ENCODE results near the gene TGIF1.
"Not testable (repeated sequence)": the region's sequence is repeated elsewhere in the genome, so short reads cannot be mapped to it uniquely, and the experiment has no call there.

Gene TGIF1
- total RNA-seq = 81.8 reads per million, percentile 78 among the genes with 10 or more reads in this experiment

GRCh38 chr18:3450012-3450798, at the start of gene TGIF1:
TSS of gene TGIF1 (plus strand) at chr18:3450172. CDS start at chr18:3450490, 318 bp downstream.
- peak; percentile 78 for DNase-seq

- DNase-seq = no peak
These were observed 49.2 kb upstream of the TGIF1 start for GRCh38 chr18:3400567-3401296.

- no peak for DNase-seq
These were observed 48.0 kb upstream of the TGIF1 start for GRCh38 chr18:3401669-3402620.

- no peak for DNase-seq
These were observed 47.0 kb upstream of the TGIF1 start for GRCh38 chr18:3402982-3403451.

- no peak for DNase-seq
These were observed 44.3 kb upstream of the TGIF1 start for GRCh38 chr18:3405713-3406112.

GRCh38 chr18:3408107-3408506, 41.9 kb upstream of the TGIF1 start:
- no peak for DNase-seq

- DNase-seq = no peak
These were observed 40.2 kb upstream of the TGIF1 start for GRCh38 chr18:3409811-3410210.

- DNase-seq = no peak
These were observed 39.7 kb upstream of the TGIF1 start for GRCh38 chr18:3410273-3410672.

- DNase-seq = not testable (repeated sequence)
These were observed 39.1 kb upstream of the TGIF1 start for GRCh38 chr18:3410876-3411275.

- DNase-seq = no peak
These were observed 38.6 kb upstream of the TGIF1 start for GRCh38 chr18:3411327-3411726.

GRCh38 chr18:3411854-3412268, 38.1 kb upstream of the TGIF1 start:
- no peak for DNase-seq

- DNase-seq = not testable (repeated sequence)
These were observed 37.4 kb upstream of the TGIF1 start for GRCh38 chr18:3412528-3412927.

GRCh38 chr18:3415110-3415509, 34.9 kb upstream of the TGIF1 start:
- no peak for DNase-seq

GRCh38 chr18:3418083-3418482, 31.9 kb upstream of the TGIF1 start:
- DNase-seq = no peak

- DNase-seq = no peak
These were observed 29.1 kb upstream of the TGIF1 start for GRCh38 chr18:3420919-3421279.

- no peak for DNase-seq
These were observed 27.1 kb upstream of the TGIF1 start for GRCh38 chr18:3422905-3423304.

- DNase-seq = no peak
These were observed 25.6 kb upstream of the TGIF1 start for GRCh38 chr18:3424280-3424890.

GRCh38 chr18:3425030-3425429, 24.9 kb upstream of the TGIF1 start:
- DNase-seq = no peak

GRCh38 chr18:3425446-3425845, 24.5 kb upstream of the TGIF1 start:
- no peak for DNase-seq

GRCh38 chr18:3426074-3426473, 23.9 kb upstream of the TGIF1 start:
- no peak for DNase-seq

GRCh38 chr18:3427944-3428343, 22.0 kb upstream of the TGIF1 start:
- DNase-seq = no peak

- no peak for DNase-seq
These were observed 20.9 kb upstream of the TGIF1 start for GRCh38 chr18:3429121-3429520.

All from effector CD4-positive, alpha-beta T cell (primary cell).